Measurements from ENCODE around the gene ZNF316.

The ZNF316 gene

GRCh38 chr7:6675807-6676405 lies 38.8 kb downstream of the ZNF316 start:
- Histone ChIP-seq H3K27me3 (ENCODE audit: insufficient read depth, low read depth, severe bottlenecking) (no peaks in the 10 kb centered on the region), H3K27ac (no peak overlapping the region), H3K9me3 (ENCODE audit: severe bottlenecking) (peaks cover 75% of the 10 kb centered on the region), H3K36me3 (no peaks in the 10 kb centered on the region; the same call in 1 of the 2 replicates), H3K4me3 (ENCODE audit: low read depth, low read length) (no peak overlapping the region)
- no peak for DNase-seq
- TF ChIP-seq CTCF (IDR thresholded peaks at IDR 0.05; ENCODE audit: low read depth, low read length), result no peak

- H3K36me3 ChIP-seq, result no peaks in the 10 kb centered on the region
- no peaks in the 10 kb centered on the region for H3K27me3 ChIP-seq (ENCODE audit: insufficient read depth, low read depth, severe bottlenecking)
- no peak overlapping the region for H3K4me3 ChIP-seq (ENCODE audit: low read depth, low read length)
- TF ChIP-seq CTCF (IDR thresholded peaks at IDR 0.05; ENCODE audit: low read depth, low read length), result no peak
- no peak for DNase-seq
- no peak overlapping the region for H3K27ac ChIP-seq
- H3K9me3 ChIP-seq (ENCODE audit: severe bottlenecking), result peaks cover 72% of the 10 kb centered on the region
Observed at GRCh38 chr7:6680146-6680545, 43.0 kb downstream of the ZNF316 start.

GRCh38 chr7:6691103-6691502 lies 54.0 kb downstream of the ZNF316 start:
- Histone ChIP-seq H3K36me3 (peaks cover 98% of the 10 kb centered on the region), H3K27me3 (ENCODE audit: insufficient read depth, low read depth, severe bottlenecking) (no peaks in the 10 kb centered on the region), H3K4me3 (ENCODE audit: low read depth, low read length) (no peak overlapping the region), H3K9me3 (ENCODE audit: severe bottlenecking) (peaks cover 53% of the 10 kb centered on the region), H3K27ac (no peak overlapping the region)
- no peak for DNase-seq
- TF ChIP-seq CTCF (IDR thresholded peaks at IDR 0.05; ENCODE audit: low read depth, low read length), result no peak

- Histone ChIP-seq H3K27me3 (ENCODE audit: insufficient read depth, low read depth, severe bottlenecking) (no peaks in the 10 kb centered on the region), H3K9me3 (ENCODE audit: severe bottlenecking) (peaks cover 51% of the 10 kb centered on the region), H3K4me3 (ENCODE audit: low read depth, low read length) (no peak overlapping the region), H3K36me3 (peaks cover 98% of the 10 kb centered on the region), H3K27ac (no peak overlapping the region)
- DNase-seq, result no peak
- TF ChIP-seq CTCF (IDR thresholded peaks at IDR 0.05; ENCODE audit: low read depth, low read length), result no peak
Observed at GRCh38 chr7:6691609-6692106, 54.5 kb downstream of the ZNF316 start.

GRCh38 chr7:6700793-6701192 lies 63.7 kb downstream of the ZNF316 start:
- Histone ChIP-seq H3K27ac (no peak overlapping the region), H3K4me3 (ENCODE audit: low read depth, low read length) (no peak overlapping the region), H3K27me3 (ENCODE audit: insufficient read depth, low read depth, severe bottlenecking) (no peaks in the 10 kb centered on the region), H3K36me3 (peaks cover 72% of the 10 kb centered on the region), H3K9me3 (ENCODE audit: severe bottlenecking) (no peaks in the 10 kb centered on the region)
- TF ChIP-seq CTCF (IDR thresholded peaks at IDR 0.05; ENCODE audit: low read depth, low read length), result no peak
- no peak for DNase-seq

- no peak for DNase-seq
- no peaks in the 10 kb centered on the region for H3K9me3 ChIP-seq (ENCODE audit: severe bottlenecking)
- peaks cover 61% of the 10 kb centered on the region for H3K36me3 ChIP-seq
- H3K27me3 ChIP-seq (ENCODE audit: insufficient read depth, low read depth, severe bottlenecking), result no peaks in the 10 kb centered on the region
- no peak for TF ChIP-seq CTCF (IDR thresholded peaks at IDR 0.05; ENCODE audit: low read depth, low read length)
- H3K27ac ChIP-seq, result no peak overlapping the region
- H3K4me3 ChIP-seq (ENCODE audit: low read depth, low read length), result no peak overlapping the region
Observed at GRCh38 chr7:6701860-6702259, 64.7 kb downstream of the ZNF316 start.

Data from WERI-Rb-1 (cell line).